MCF 10A (cell line): ENCODE measurements around the gene ZNF598. TPM values are rescaled to one million over a fixed set of nuclear protein-coding genes. Genes with fewer than 3 reads are reported as not detected.

Experiments
- BruUV-seq: library from RNA; stranded (reverse); fragments of 400-500 nt; replicated peaks from 2 replicates; lab custom pipeline; 2021; lab: Mats Ljungman, UMichigan
- CTCF ChIA-PET: fragments of 300-600 bp; sonication (Branson Sonifier 250); formaldehyde crosslinking; extraction: SDS; loops from one replicate; lab custom pipeline; 2021; ENCODE audit warnings: antibody characterized with exemption, inconsistent platforms; lab: Yijun Ruan, JAX
- POLR2A ChIA-PET: fragments of 300-600, 350-650 bp; sonication (Branson Sonifier 250); formaldehyde crosslinking; extraction: SDS; loops from one replicate; lab custom pipeline; 2020; ENCODE audit warnings: antibody characterized with exemption, inconsistent platforms; lab: Yijun Ruan, JAX
- DNase-seq: peaks from one replicate; pipeline ENCODE4 v3.0.0-alpha.2; 2018; ENCODE audit not compliant: unreplicated experiment
- H3K27ac Mint-ChIP-seq: one replicate; pipeline ENCODE4 v1.8.0; 2022; ENCODE audit warnings: mild to moderate bottlenecking, low read depth, mixed read lengths; ENCODE audit not compliant: unreplicated experiment
- H3K27me3 Mint-ChIP-seq: one replicate; pipeline ENCODE4 v1.8.0; 2022; ENCODE audit warnings: mixed read lengths; ENCODE audit not compliant: insufficient read depth, unreplicated experiment
- H3K36me3 Mint-ChIP-seq: one replicate; pipeline ENCODE4 v1.8.0; 2022; ENCODE audit warnings: mild to moderate bottlenecking, moderate library complexity, mixed read lengths; ENCODE audit not compliant: insufficient read depth, unreplicated experiment
- H3K4me1 Mint-ChIP-seq: one replicate; pipeline ENCODE4 v1.8.0; 2022; ENCODE audit warnings: mixed read lengths; ENCODE audit not compliant: insufficient read depth, unreplicated experiment
- H3K4me3 Mint-ChIP-seq: one replicate; pipeline ENCODE4 v1.8.0; 2022; ENCODE audit warnings: mild to moderate bottlenecking, moderate library complexity, mixed read lengths; ENCODE audit not compliant: unreplicated experiment
- H3K9me3 Mint-ChIP-seq: one replicate; pipeline ENCODE4 v1.8.0; 2022; ENCODE audit warnings: mixed read lengths; ENCODE audit not compliant: unreplicated experiment
- CTCF ChIP-seq: fragments of 200-600 bp; IDR thresholded peaks from one replicate; pipeline ENCODE4 v1.8.0; 2022; ENCODE audit warnings: antibody characterized with exemption, mild to moderate bottlenecking; ENCODE audit not compliant: unreplicated experiment
- intact Hi-C: fragments of 100-400 bp; cut with micrococcal nuclease; formaldehyde crosslinking; loops from 2 replicates; pipeline ENCODE4 v1.14.1; 2022
- total RNA-seq: library from RNA; stranded (reverse); gene quantifications from 2 replicates; pipeline ENCODE4 v1.2.3, GENCODE V29; 2022

Gene ZNF598
- total RNA-seq, 1 experiment from 2014 or later: 252 TPM

- TF ChIP-seq CTCF: no peak
- Mint-ChIP-seq H3K36me3 (peaks cover 34% of the 10 kb centered on the region), H3K27ac (no peak overlapping the region), H3K4me3 (peak overlapping the region; percentile 76), H3K9me3 (no peaks in the 10 kb centered on the region), H3K4me1 (peaks cover 11% of the 10 kb centered on the region), H3K27me3 (no peaks in the 10 kb centered on the region)
- no peak for DNase-seq
- ChIA-PET CTCF (interaction anchor here (0.6 to 1.1 kb wide), 4 partner anchors 39 to 155 kb away, joined by 3 to 5 read pairs (median 4); no protein-coding TSS in a partner anchor), POLR2A (interaction anchor here (0.5 to 5.7 kb wide), 13 partner anchors 10 to 203 kb away, joined by 3 to 59 read pairs (median 6); partner anchors contain the start of genes NPW, NUBP2, RPS2 and TBL3)
- no TSS peak for BruUV-seq
- intact Hi-C loops: no loop called here
These were observed 24.0 kb downstream of the ZNF598 start for GRCh38 chr16:1985466-1986150.

GRCh38 chr16:1984347-1985225 is 25.0 kb downstream of the ZNF598 start:
- BruUV-seq: TSS peak; percentile 25
- Mint-ChIP-seq H3K4me1 (peaks cover 11% of the 10 kb centered on the region), H3K9me3 (no peaks in the 10 kb centered on the region), H3K27me3 (no peaks in the 10 kb centered on the region), H3K4me3 (peak overlapping the region; percentile 76), H3K36me3 (peaks cover 39% of the 10 kb centered on the region), H3K27ac (no peak overlapping the region)
- CTCF ChIA-PET: interaction anchor here (1.0 kb wide), 1 partner anchor 155 kb away, joined by 4 read pairs; no protein-coding TSS in a partner anchor
- POLR2A ChIA-PET: interaction anchor here (0.6 to 5.7 kb wide), 20 partner anchors 9 to 254 kb away, joined by 3 to 59 read pairs (median 4); partner anchors contain the start of genes NUBP2, RPS2, TBL3 and TRAF7
- intact Hi-C loops: no loop called here
- no peak for DNase-seq
- no peak for TF ChIP-seq CTCF

GRCh38 chr16:1983544-1984346 is 25.9 kb downstream of the ZNF598 start, which contains the start of gene GFER:
TSS of gene GFER (plus strand) at chr16:1984193. CDS start at chr16:1984219, 26 bp downstream.
- CTCF ChIA-PET: interaction anchor here (0.6 to 1.0 kb wide), 2 partner anchors 47 to 156 kb away, joined by 3 to 4 read pairs; no protein-coding TSS in a partner anchor
- POLR2A ChIA-PET: interaction anchor here (0.7 to 5.7 kb wide), 16 partner anchors 10 to 255 kb away, joined by 3 to 59 read pairs (median 4); partner anchors contain the start of genes RPS2, TBL3, TRAF7 and ZNF598
- Mint-ChIP-seq H3K4me1 (peaks cover 10% of the 10 kb centered on the region), H3K27me3 (no peaks in the 10 kb centered on the region), H3K36me3 (peaks cover 41% of the 10 kb centered on the region), H3K27ac (no peak within 1 kb of the TSS), H3K4me3 (peak within 1 kb of the TSS; percentile 76), H3K9me3 (no peaks in the 10 kb centered on the region)
- intact Hi-C loops: no loop called here
- peak; percentile 82 for DNase-seq
- no peak for TF ChIP-seq CTCF
- BruUV-seq: no TSS peak
